Omental fat pad (tissue), 4 donors: Measurements from ENCODE around the gene SUSD1. TPM values are rescaled to one million over a fixed set of nuclear protein-coding genes. Genes with fewer than 3 reads are reported as not detected.
"Not testable (repeated sequence)": the region's sequence is repeated elsewhere in the genome, so short reads cannot be mapped to it uniquely, and the experiment has no call there.

Experiments
- ATAC-seq: fragments of 150-250 bp; one replicate; pipeline ENCODE4 v1.9.1; 2016; ENCODE audit warnings: mild to moderate bottlenecking, moderate library complexity; ENCODE audit not compliant: low FRiP score
- DNase-seq: peaks from one replicate; pipeline ENCODE4 v3.0.0-alpha.2; 2019; ENCODE audit warnings: low spot score
- CTCF ChIP-seq, 3 donors: fragments of 450-650 bp; IDR thresholded peaks; one replicate each; pipeline ENCODE4 v1.5.1; 2016 to 2017; ENCODE audit warnings: antibody characterized with exemption in 3 of 3, mild to moderate bottlenecking in 3 of 3, moderate library complexity in 2 of 3
- total RNA-seq, 4 donors: library from RNA; depleted of rRNA; stranded (reverse); fragments of >200 nt; gene quantifications; one replicate each; pipeline ENCODE4 v1.1.0, GENCODE V29; 2016

Gene SUSD1
- total RNA-seq, 4 donors from 2014 or later: 12.0 to 23.2 (median 15.4) TPM

DNA sequence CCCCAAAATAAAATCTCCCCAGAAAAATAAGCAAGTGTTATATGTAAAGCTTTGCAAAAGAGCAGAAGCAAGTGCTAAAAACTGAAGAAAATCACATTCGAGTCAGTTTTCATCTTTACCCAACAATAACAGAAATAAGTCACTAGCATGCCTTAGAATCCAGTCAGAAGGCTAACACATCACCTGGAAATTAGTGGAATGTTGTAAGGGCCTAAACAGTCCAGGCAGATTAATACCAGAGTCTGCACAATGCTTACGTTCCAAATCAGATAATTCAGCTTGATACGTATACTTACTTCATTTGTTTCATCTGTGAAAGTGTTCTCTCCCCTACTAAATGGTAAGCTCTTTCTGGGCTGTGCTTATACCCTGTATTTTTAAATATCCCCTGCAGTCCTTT, 42.7 kb downstream of the SUSD1 start:
- DNase-seq: no peak
- ATAC-seq: no peak
- TF ChIP-seq CTCF (IDR thresholded peaks at IDR 0.05): no peak

GRCh38 chr9:112130997-112131396, 44.1 kb downstream of the SUSD1 start:
- no peak for TF ChIP-seq CTCF (IDR thresholded peaks at IDR 0.05)
- DNase-seq: no peak
- no peak for ATAC-seq

GRCh38 chr9:112130347-112130746, 44.8 kb downstream of the SUSD1 start:
- DNase-seq: no peak
- ATAC-seq: no peak
- TF ChIP-seq CTCF (IDR thresholded peaks at IDR 0.05): no peak

GRCh38 chr9:112129246-112129645, 45.9 kb downstream of the SUSD1 start:
- DNase-seq: no peak
- no peak for ATAC-seq
- TF ChIP-seq CTCF (IDR thresholded peaks at IDR 0.05): no peak

GRCh38 chr9:112128399-112128798, 46.7 kb downstream of the SUSD1 start:
- not testable (repeated sequence) for DNase-seq, ATAC-seq

DNA sequence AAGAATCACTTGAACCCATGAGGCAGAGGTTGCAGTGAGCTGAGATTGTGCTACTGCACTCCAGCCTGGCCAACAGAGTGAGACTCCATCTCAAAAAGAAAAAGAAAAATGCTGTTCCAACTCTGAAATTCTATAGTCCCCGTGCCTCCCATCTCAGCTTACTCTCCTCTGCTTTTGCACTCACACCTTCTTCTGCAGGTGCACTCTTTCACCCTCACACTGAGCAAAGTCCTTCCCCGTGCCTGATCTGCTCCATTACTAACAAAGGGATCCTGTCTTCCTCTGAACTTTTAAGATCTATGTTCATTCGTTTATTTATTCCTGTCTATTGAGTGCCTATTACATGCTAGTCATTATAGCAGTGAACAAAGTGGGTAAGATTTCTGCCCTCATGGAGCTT, 47.8 kb downstream of the SUSD1 start:
- DNase-seq (no peak), ATAC-seq (no peak)

DNA sequence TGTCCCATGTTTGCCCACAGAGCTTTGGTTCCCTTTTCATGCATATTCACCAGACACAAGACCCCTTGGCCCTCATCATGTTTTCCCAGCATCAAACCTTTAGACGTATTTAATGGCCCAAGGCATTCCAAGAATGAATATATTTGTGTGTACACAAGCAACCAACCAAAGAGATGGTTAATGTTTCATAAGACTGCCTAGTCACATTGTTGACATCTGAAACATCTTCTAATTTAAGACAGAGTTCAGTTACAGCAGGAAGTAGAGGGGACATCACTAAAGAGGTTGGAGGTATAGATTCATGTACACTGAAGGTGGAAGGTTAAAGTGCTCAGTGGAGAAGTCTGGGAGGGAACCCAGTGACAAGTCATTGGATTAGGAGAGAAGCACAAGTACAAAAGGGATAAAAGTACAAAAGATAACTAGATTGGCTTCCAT, 49.1 kb downstream of the SUSD1 start:
- TF ChIP-seq CTCF (IDR thresholded peaks at IDR 0.05): no peak
- ATAC-seq: no peak
- DNase-seq: no peak

More for the DNA sequence above, 47.8 kb downstream of the SUSD1 start:
- TF ChIP-seq CTCF (IDR thresholded peaks at IDR 0.05): no peak

DNA sequence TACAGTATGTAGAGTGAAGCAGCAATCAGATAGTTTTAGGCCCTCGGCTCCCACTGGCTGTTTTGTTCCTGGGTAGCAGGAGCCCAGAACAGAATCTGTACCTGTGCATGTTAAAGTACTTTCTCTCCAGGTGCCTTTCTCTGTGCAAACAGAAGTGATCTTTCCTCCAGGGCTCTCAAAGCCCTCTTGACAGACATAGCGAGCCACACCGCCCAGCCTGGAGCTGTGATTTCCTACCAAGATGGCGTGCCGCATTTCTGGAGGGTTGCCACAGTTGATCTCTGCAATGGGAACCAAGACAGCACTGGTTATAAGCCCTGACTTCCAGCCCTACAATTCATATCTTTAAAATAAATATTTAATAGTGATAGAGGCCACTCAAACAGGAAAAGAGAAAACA, 50.9 kb downstream of the SUSD1 start:
- DNase-seq: no peak
- TF ChIP-seq CTCF (IDR thresholded peaks at IDR 0.05): no peak
- ATAC-seq: no peak
